HL-60 (cell line): ENCODE data around the gene IGF2BP3.

Source experiments
- DNase-seq, 2 experiments: peaks; one replicate each; pipeline ENCODE4 v3.0.0-alpha.2; 2010 to 2020; ENCODE audit warnings: low read depth in 1 of 2, low spot score in 1 of 2
- H3K27ac ChIP-seq: fragments of 250-450 bp; sonication (Bioruptor Pico); replicated peaks from 2 replicates; pipeline ENCODE4 v1.5.1; 2020; ENCODE audit warnings: mild to moderate bottlenecking, moderate library complexity
- H3K27me3 ChIP-seq: fragments of 250-450 bp; sonication (Bioruptor Pico); 2 replicates; pipeline ENCODE4 v1.5.1; 2021; ENCODE audit warnings: mild to moderate bottlenecking, moderate library complexity; ENCODE audit not compliant: insufficient read depth, poor library complexity, severe bottlenecking
- H3K4me3 ChIP-seq: replicated peaks from 2 replicates; pipeline ENCODE4 v1.5.1; 2011; ENCODE audit warnings: mild to moderate bottlenecking, control low read depth, low read length; ENCODE audit not compliant: insufficient read depth
- GABPA ChIP-seq: IDR thresholded peaks from 2 replicates; pipeline ENCODE4 v1.6.1; 2012; ENCODE audit warnings: low read depth
- POLR2AphosphoS5 ChIP-seq: IDR thresholded peaks from 2 replicates; pipeline ENCODE4 v1.6.1; 2012; ENCODE audit warnings: low read depth
- SPI1 ChIP-seq: IDR thresholded peaks from 2 replicates; pipeline ENCODE4 v1.6.1; 2012; ENCODE audit warnings: low read depth, mild to moderate bottlenecking, borderline replicate concordance
- TF ChIP-seq, protein P1 (sequence below): IDR thresholded peaks from one replicate; pipeline ENCODE4 v1.5.1; 2011; ENCODE audit warnings: low read length, control low read depth, inconsistent platforms; ENCODE audit not compliant: insufficient read depth
- TF ChIP-seq, protein P2 (sequence below): IDR thresholded peaks from 2 replicates; pipeline ENCODE4 v1.6.1; 2012; ENCODE audit warnings: low read depth; ENCODE audit not compliant: insufficient replicate concordance

The IGF2BP3 gene

DNA sequence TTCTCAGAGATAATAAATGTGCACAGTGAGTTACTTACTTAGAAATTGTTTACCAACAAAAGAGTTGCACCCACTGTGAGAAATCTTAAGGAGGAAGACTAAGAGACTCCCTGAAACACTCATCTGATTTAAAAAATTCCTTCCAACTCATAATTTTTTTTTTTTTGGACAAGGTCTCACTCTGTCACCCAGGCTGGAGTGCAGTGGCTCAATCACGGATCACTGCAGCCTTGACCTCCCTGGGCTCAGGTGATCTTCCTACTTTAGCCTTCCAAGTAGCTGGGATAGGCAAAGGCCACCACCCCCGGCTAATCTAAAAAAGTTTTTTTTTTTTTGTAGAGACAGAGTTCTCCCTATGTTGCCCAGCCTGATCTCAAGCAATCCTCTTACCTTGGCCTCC is 135.2 kb downstream of the IGF2BP3 start:
- Histone ChIP-seq H3K27ac (no peak overlapping the region), H3K27me3 (no peaks in the 10 kb centered on the region)
- TF ChIP-seq POLR2AphosphoS5 (no peak), SPI1 (no peak), GABPA (no peak)
- TF ChIP-seq, protein P1, sequence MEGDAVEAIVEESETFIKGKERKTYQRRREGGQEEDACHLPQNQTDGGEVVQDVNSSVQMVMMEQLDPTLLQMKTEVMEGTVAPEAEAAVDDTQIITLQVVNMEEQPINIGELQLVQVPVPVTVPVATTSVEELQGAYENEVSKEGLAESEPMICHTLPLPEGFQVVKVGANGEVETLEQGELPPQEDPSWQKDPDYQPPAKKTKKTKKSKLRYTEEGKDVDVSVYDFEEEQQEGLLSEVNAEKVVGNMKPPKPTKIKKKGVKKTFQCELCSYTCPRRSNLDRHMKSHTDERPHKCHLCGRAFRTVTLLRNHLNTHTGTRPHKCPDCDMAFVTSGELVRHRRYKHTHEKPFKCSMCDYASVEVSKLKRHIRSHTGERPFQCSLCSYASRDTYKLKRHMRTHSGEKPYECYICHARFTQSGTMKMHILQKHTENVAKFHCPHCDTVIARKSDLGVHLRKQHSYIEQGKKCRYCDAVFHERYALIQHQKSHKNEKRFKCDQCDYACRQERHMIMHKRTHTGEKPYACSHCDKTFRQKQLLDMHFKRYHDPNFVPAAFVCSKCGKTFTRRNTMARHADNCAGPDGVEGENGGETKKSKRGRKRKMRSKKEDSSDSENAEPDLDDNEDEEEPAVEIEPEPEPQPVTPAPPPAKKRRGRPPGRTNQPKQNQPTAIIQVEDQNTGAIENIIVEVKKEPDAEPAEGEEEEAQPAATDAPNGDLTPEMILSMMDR: no peak
- TF ChIP-seq, protein P2, sequence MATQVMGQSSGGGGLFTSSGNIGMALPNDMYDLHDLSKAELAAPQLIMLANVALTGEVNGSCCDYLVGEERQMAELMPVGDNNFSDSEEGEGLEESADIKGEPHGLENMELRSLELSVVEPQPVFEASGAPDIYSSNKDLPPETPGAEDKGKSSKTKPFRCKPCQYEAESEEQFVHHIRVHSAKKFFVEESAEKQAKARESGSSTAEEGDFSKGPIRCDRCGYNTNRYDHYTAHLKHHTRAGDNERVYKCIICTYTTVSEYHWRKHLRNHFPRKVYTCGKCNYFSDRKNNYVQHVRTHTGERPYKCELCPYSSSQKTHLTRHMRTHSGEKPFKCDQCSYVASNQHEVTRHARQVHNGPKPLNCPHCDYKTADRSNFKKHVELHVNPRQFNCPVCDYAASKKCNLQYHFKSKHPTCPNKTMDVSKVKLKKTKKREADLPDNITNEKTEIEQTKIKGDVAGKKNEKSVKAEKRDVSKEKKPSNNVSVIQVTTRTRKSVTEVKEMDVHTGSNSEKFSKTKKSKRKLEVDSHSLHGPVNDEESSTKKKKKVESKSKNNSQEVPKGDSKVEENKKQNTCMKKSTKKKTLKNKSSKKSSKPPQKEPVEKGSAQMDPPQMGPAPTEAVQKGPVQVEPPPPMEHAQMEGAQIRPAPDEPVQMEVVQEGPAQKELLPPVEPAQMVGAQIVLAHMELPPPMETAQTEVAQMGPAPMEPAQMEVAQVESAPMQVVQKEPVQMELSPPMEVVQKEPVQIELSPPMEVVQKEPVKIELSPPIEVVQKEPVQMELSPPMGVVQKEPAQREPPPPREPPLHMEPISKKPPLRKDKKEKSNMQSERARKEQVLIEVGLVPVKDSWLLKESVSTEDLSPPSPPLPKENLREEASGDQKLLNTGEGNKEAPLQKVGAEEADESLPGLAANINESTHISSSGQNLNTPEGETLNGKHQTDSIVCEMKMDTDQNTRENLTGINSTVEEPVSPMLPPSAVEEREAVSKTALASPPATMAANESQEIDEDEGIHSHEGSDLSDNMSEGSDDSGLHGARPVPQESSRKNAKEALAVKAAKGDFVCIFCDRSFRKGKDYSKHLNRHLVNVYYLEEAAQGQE: no peak

DNA sequence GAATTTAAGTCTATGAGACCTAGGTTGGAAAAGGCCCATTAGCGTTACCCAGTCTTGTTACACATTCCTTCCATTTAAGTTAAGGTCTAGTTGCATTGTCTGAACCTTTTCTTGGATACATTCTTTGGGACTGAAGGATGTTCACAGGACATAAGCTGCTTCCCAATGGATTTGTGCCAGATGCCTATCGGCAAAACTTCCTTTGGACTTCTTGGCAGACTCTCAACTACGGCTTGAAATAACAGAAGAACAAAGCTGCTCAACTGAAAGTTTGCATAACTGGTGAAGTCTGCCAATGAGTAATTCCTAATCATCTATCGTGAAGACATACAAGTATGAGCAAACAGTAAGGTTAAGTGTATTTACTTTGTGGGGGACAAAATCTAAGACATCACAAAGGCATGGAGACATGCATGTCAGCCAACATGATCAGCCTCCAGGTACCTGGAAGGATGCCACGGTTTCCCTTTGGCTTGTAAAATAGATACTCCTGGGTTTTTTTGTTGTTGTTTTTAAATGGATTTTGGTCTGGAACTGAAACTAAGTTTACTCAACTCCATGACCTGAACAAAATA is 135.7 kb downstream of the IGF2BP3 start:
- no peaks in the 10 kb centered on the region for H3K27me3 ChIP-seq
- no peak overlapping the region for H3K27ac ChIP-seq
- DNase-seq: no peak
- TF ChIP-seq, protein P1: no peak
- TF ChIP-seq POLR2AphosphoS5: no peak
- TF ChIP-seq, protein P2: no peak
- TF ChIP-seq SPI1: no peak
- no peak overlapping the region for H3K4me3 ChIP-seq

More for the DNA sequence above, 135.2 kb downstream of the IGF2BP3 start:
- no peak overlapping the region for H3K4me3 ChIP-seq
- no peak for DNase-seq

DNA sequence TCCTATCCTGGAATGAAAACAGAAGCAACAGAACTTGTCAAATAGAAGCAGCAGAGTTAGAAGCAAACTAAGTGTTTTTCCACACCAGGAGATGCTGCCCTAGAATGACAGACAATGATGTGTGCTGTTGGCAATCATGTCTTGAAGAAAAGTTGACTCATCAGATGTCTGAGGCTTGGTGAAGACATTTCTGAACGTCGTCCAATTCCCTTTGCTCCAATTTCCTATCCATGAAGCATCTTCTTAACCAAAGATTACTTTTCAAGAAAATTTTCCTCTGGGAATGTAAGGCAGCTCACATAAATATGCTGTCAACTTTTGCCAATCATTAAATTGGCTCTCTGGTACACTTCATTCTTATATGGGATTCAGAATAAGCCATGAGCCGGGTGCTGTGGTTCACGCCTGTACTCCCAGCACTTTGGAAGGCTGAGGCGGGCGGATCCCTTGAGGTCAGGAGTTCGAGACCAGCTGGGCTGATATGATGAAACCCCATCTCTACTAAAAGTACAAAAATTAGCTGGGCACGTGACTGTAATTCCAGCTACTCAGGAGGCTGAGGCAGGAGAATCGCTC is 136.5 kb downstream of the IGF2BP3 start:
- no peak for DNase-seq
- TF ChIP-seq SPI1 (no peak), POLR2AphosphoS5 (no peak), GABPA (no peak)
- TF ChIP-seq, protein P1: no peak
- TF ChIP-seq, protein P2: no peak
- Histone ChIP-seq H3K27me3 (no peaks in the 10 kb centered on the region), H3K4me3 (no peak overlapping the region), H3K27ac (no peak overlapping the region)
